B cell (primary cell): Measurements from ENCODE around the gene SLC25A6. TPM values are rescaled to one million over a fixed set of nuclear protein-coding genes. Genes with fewer than 3 reads are reported as not detected.

Source experiments
- ATAC-seq: fragments of 200-7000 bp; cut with Tn5 transposase; one replicate; pipeline ENCODE4 v1.10.0; 2021; ENCODE audit warnings: low read depth, mild to moderate bottlenecking, moderate number of reproducible peaks, moderate library complexity
- CTCF ChIA-PET: fragments of 350-600 bp; sonication (Branson Sonifier 250); formaldehyde crosslinking; loops from one replicate; lab custom pipeline; 2021; ENCODE audit warnings: antibody characterized with exemption, inconsistent platforms; lab: Charles Lee
- POLR2A ChIA-PET: fragments of 350-600 bp; sonication (Branson Sonifier 250); formaldehyde crosslinking; loops from one replicate; lab custom pipeline; 2021; ENCODE audit warnings: antibody characterized with exemption; lab: Charles Lee
- DNase-seq: peaks from one replicate; pipeline ENCODE4 v3.0.0; 2013
- H2AFZ ChIP-seq: 2 replicates; pipeline ENCODE4 v1.6.1; 2012; ENCODE audit warnings: mild to moderate bottlenecking, low read depth, low read length; ENCODE audit not compliant: insufficient read depth, poor library complexity, severe bottlenecking
- H3K27ac ChIP-seq, 2 donors: 1 replicate in 1 of 2; 2 replicates in 1 of 2; pipeline ENCODE4 v1.5.1; 2012 to 2013; ENCODE audit warnings: low read length in 2 of 2, mild to moderate bottlenecking in 2 of 2, moderate library complexity in 1 of 2
- H3K27me3 ChIP-seq, 4 experiments: fragments of 200-600 bp in 1 of 4; sonication (generic) in 1 of 4; replicated peaks in 1 of 4; 1 replicate in 2 of 4; 2 replicates in 2 of 4; pipeline versions ENCODE4 v1.6.1 to v1.7.0; 2013 to 2016; ENCODE audit warnings: low read length in 3 of 4, mild to moderate bottlenecking in 2 of 4, mixed read lengths in 1 of 4, moderate library complexity in 1 of 4; ENCODE audit not compliant: insufficient read depth in 4 of 4, control insufficient read depth in 3 of 4; ENCODE audit errors: control extremely low read depth in 1 of 4
- H3K36me3 ChIP-seq, 2 experiments: replicated peaks in 1 of 2; 1 replicate in 1 of 2; 2 replicates in 1 of 2; pipeline versions ENCODE4 v1.6.1 to v1.7.1; 2013; ENCODE audit warnings: low read length in 1 of 2; ENCODE audit not compliant: insufficient read depth in 2 of 2, control insufficient read depth in 1 of 2; ENCODE audit errors: control extremely low read depth in 1 of 2, extremely low read depth in 1 of 2
- H3K4me1 ChIP-seq, 2 donors: fragments of 200-600 bp in 1 of 2; sonication (generic) in 1 of 2; 1 replicate in 1 of 2; 2 replicates in 1 of 2; pipeline versions ENCODE4 v1.5.1 to v1.6.1; 2013 to 2017; ENCODE audit warnings: low read length in 2 of 2; ENCODE audit not compliant: control insufficient read depth in 2 of 2, insufficient read depth in 2 of 2
- H3K4me2 ChIP-seq: replicated peaks from 2 replicates; pipeline ENCODE3; 2012; ENCODE audit warnings: mild to moderate bottlenecking, low read depth, low read length; ENCODE audit not compliant: poor library complexity, severe bottlenecking
- H3K4me3 ChIP-seq, 5 experiments: fragments of 200-600 bp in 1 of 5; sonication (generic) in 1 of 5; 1 replicate in 3 of 5; 2 replicates in 2 of 5; pipeline versions ENCODE4 v1.5.1 to v1.7.0; 2011 to 2016; ENCODE audit warnings: low read length in 4 of 5, mild to moderate bottlenecking in 4 of 5, low read depth in 2 of 5, control low read depth in 1 of 5, moderate library complexity in 1 of 5; ENCODE audit not compliant: insufficient read depth in 1 of 5; ENCODE audit errors: control extremely low read depth in 1 of 5, extremely low read depth in 1 of 5
- H3K79me2 ChIP-seq: fragments of 200-600 bp; sonication (generic); one replicate; pipeline ENCODE4 v1.6.0; 2016; ENCODE audit warnings: low read length; ENCODE audit not compliant: control insufficient read depth, insufficient read depth
- H3K9ac ChIP-seq: fragments of 200-600 bp; sonication (generic); 2 replicates; pipeline ENCODE4 v1.6.1; 2017; ENCODE audit warnings: mild to moderate bottlenecking, low read length, moderate library complexity
- H3K9me3 ChIP-seq, 3 donors: one replicate each; pipeline versions ENCODE4 v1.6.1 to v1.7.1; 2013; ENCODE audit warnings: low read length in 2 of 3; ENCODE audit not compliant: control insufficient read depth in 2 of 3, insufficient read depth in 1 of 3; ENCODE audit errors: control extremely low read depth in 1 of 3
- H4K20me1 ChIP-seq: 2 replicates; pipeline ENCODE4 v1.6.0; 2012; ENCODE audit warnings: mild to moderate bottlenecking, low read length; ENCODE audit not compliant: insufficient read depth, control insufficient read depth, poor library complexity, severe bottlenecking
- H3K27ac Mint-ChIP-seq: one replicate; pipeline ENCODE4 v1.8.0; 2021; ENCODE audit warnings: mixed read lengths
- H3K27me3 Mint-ChIP-seq: one replicate; pipeline ENCODE4 v1.8.0; 2021; ENCODE audit warnings: mixed read lengths
- H3K4me1 Mint-ChIP-seq: one replicate; pipeline ENCODE4 v1.8.0; 2021; ENCODE audit warnings: mixed read lengths
- H3K4me3 Mint-ChIP-seq: one replicate; pipeline ENCODE4 v1.8.0; 2021; ENCODE audit warnings: mixed read lengths
- H3K9me3 Mint-ChIP-seq: one replicate; pipeline ENCODE4 v1.8.0; 2022; ENCODE audit warnings: mixed read lengths; ENCODE audit not compliant: insufficient read depth
- CTCF ChIP-seq: fragments of 200-600 bp; IDR thresholded peaks from one replicate; pipeline ENCODE4 v1.8.0; 2022; ENCODE audit warnings: antibody characterized with exemption, mild to moderate bottlenecking
- EZH2 ChIP-seq: IDR thresholded peaks from 2 replicates; pipeline ENCODE4 v1.6.1; 2012; ENCODE audit warnings: borderline replicate concordance, low read depth, mild to moderate bottlenecking, moderate library complexity, low read length; ENCODE audit not compliant: insufficient read depth, poor library complexity, severe bottlenecking
- WGBS: methylation state at CpG from one replicate; pipeline ENCODE4 v1.1.5; 2013; ENCODE audit warnings: missing lambda C conversion rate; ENCODE audit not compliant: insufficient coverage; 5-methylcytosine and 5-hydroxymethylcytosine counted together
- intact Hi-C: fragments of 100-400 bp; cut with micrococcal nuclease; formaldehyde crosslinking; loops from one replicate; pipeline ENCODE4 v1.10.0; 2022
- polyA plus RNA-seq: library from polyadenylated mRNA; depleted of rRNA; stranded (reverse); fragments of >200 nt; gene quantifications from 2 replicates; pipeline ENCODE4 v1.2.3, GENCODE V29; 2012
- total RNA-seq, 2 donors: library from RNA; stranded (reverse); fragments of 120-200 nt in 1 of 2; gene quantifications; 1 replicate in 1 of 2; 2 replicates in 1 of 2; pipeline versions ENCODE4 v1.2.3 to v1.2.4, GENCODE V29; 2013 to 2022

SLC25A6 gene
- total and polyA plus RNA-seq, 2 donors (not counting 1 experiment from before 2014, with no cell fraction given), result 343 to 642 TPM

- Histone ChIP-seq H3K9me3 (peaks cover 0 to 5% (median 0%) of the 10 kb centered on the region in 3 donors), H3K9ac (no peak overlapping the region), H3K36me3 (peaks cover 0 to 33% of the 10 kb centered on the region in 2 experiments), H3K27me3 (no peaks in the 10 kb centered on the region), H3K4me1 (no peaks in the 10 kb centered on the region), H3K27ac (no peak overlapping the region), H3K4me2 (no peak overlapping the region), H2AFZ (no peak overlapping the region), H3K79me2 (no peaks in the 10 kb centered on the region), H3K4me3 (no peak overlapping the region), H4K20me1 (no peaks in the 10 kb centered on the region)
- Mint-ChIP-seq H3K27me3 (no peaks in the 10 kb centered on the region), H3K9me3 (no peaks in the 10 kb centered on the region), H3K4me1 (no peaks in the 10 kb centered on the region), H3K4me3 (no peak overlapping the region), H3K27ac (no peak overlapping the region)
- TF ChIP-seq CTCF, result no peak
- no peak for TF ChIP-seq EZH2
- POLR2A ChIA-PET, result no interaction called here
- DNase-seq, result no peak
- intact Hi-C loops, result no loop called here
- no peak for ATAC-seq
- CTCF ChIA-PET, result no interaction called here
- 95% methylated on average over 19 of the region's 20 CpGs for WGBS
These were observed 43.5 kb upstream of the SLC25A6 start for GRCh38 chrX:1435241-1435895.

GRCh38 chrX:1434871-1435240, 42.9 kb upstream of the SLC25A6 start:
- Histone ChIP-seq H3K4me2 (no peak overlapping the region), H3K27me3 (no peaks in the 10 kb centered on the region), H3K36me3 (peaks cover 0 to 33% of the 10 kb centered on the region in 2 experiments), H3K9me3 (peaks cover 0 to 5% (median 0%) of the 10 kb centered on the region in 3 donors), H4K20me1 (no peaks in the 10 kb centered on the region), H2AFZ (no peak overlapping the region), H3K4me1 (no peaks in the 10 kb centered on the region), H3K27ac (no peak overlapping the region), H3K4me3 (no peak overlapping the region), H3K9ac (no peak overlapping the region), H3K79me2 (no peaks in the 10 kb centered on the region)
- intact Hi-C loops, result no loop called here
- no peaks in the 10 kb centered on the region for H3K4me1 Mint-ChIP-seq
- no peak for ATAC-seq
- H3K9me3 Mint-ChIP-seq, result no peaks in the 10 kb centered on the region
- DNase-seq, result no peak
- no peak for TF ChIP-seq EZH2
- no peak for TF ChIP-seq CTCF
- POLR2A ChIA-PET, result no interaction called here
- H3K27me3 Mint-ChIP-seq, result no peaks in the 10 kb centered on the region
- no peak overlapping the region for H3K27ac Mint-ChIP-seq
- 97% methylated on average over 21 of the region's 22 CpGs for WGBS
- H3K4me3 Mint-ChIP-seq, result no peak overlapping the region
- CTCF ChIA-PET, result no interaction called here
